ENCODE data around the gene RRAS2.
"Not testable (repeated sequence)": the region's sequence is repeated elsewhere in the genome, so short reads cannot be mapped to it uniquely, and the experiment has no call there.

RRAS2 gene

GRCh38 chr11:14259186-14259784, 99.7 kb downstream of the RRAS2 start:
- no peak for DNase-seq (ENCODE audit: low read depth, low spot score)

GRCh38 chr11:14258221-14258935, 100.6 kb downstream of the RRAS2 start:
- no peak for DNase-seq (ENCODE audit: low read depth, low spot score)

- DNase-seq (ENCODE audit: low read depth, low spot score): no peak
Observed at GRCh38 chr11:14255238-14255534, 103.8 kb downstream of the RRAS2 start.

GRCh38 chr11:14254533-14255237, 104.3 kb downstream of the RRAS2 start:
- no peak for DNase-seq (ENCODE audit: low read depth, low spot score)

GRCh38 chr11:14253840-14254239, 105.1 kb downstream of the RRAS2 start:
- DNase-seq (ENCODE audit: low read depth, low spot score): no peak

GRCh38 chr11:14253421-14253820, 105.6 kb downstream of the RRAS2 start:
- DNase-seq (ENCODE audit: low read depth, low spot score): no peak

GRCh38 chr11:14252501-14252900, 106.5 kb downstream of the RRAS2 start:
- not testable (repeated sequence) for DNase-seq (ENCODE audit: low read depth, low spot score)

- DNase-seq (ENCODE audit: low read depth, low spot score): no peak
Observed at GRCh38 chr11:14251754-14252153, 107.2 kb downstream of the RRAS2 start.

GRCh38 chr11:14249121-14249963, 109.6 kb downstream of the RRAS2 start:
- peak; percentile 33 for DNase-seq (ENCODE audit: low read depth, low spot score)

GRCh38 chr11:14248580-14248981, 110.4 kb downstream of the RRAS2 start:
- no peak for DNase-seq (ENCODE audit: low read depth, low spot score)

- no peak for DNase-seq (ENCODE audit: low read depth, low spot score)
Observed at GRCh38 chr11:14245444-14245843, 113.5 kb downstream of the RRAS2 start.

GRCh38 chr11:14244926-14245325, 114.1 kb downstream of the RRAS2 start:
- no peak for DNase-seq (ENCODE audit: low read depth, low spot score)

- no peak for DNase-seq (ENCODE audit: low read depth, low spot score)
Observed at GRCh38 chr11:14242733-14243132, 116.2 kb downstream of the RRAS2 start.

GRCh38 chr11:14242187-14242586, 116.8 kb downstream of the RRAS2 start:
- DNase-seq (ENCODE audit: low read depth, low spot score): no peak

GRCh38 chr11:14240951-14241350, 118.0 kb downstream of the RRAS2 start:
- no peak for DNase-seq (ENCODE audit: low read depth, low spot score)

- DNase-seq (ENCODE audit: low read depth, low spot score): no peak
Observed at GRCh38 chr11:14240221-14240620, 118.8 kb downstream of the RRAS2 start.

GRCh38 chr11:14237444-14237961, 121.5 kb downstream of the RRAS2 start:
- no peak for DNase-seq (ENCODE audit: low read depth, low spot score)

- no peak for DNase-seq (ENCODE audit: low read depth, low spot score)
Observed at GRCh38 chr11:14235701-14236100, 123.3 kb downstream of the RRAS2 start.

GRCh38 chr11:14234446-14234845, 124.5 kb downstream of the RRAS2 start:
- DNase-seq (ENCODE audit: low read depth, low spot score): no peak

GRCh38 chr11:14232652-14233051, 126.3 kb downstream of the RRAS2 start:
- DNase-seq (ENCODE audit: low read depth, low spot score): no peak

- DNase-seq (ENCODE audit: low read depth, low spot score): no peak
Observed at GRCh38 chr11:14230407-14230806, 128.6 kb downstream of the RRAS2 start.

- no peak for DNase-seq (ENCODE audit: low read depth, low spot score)
Observed at GRCh38 chr11:14229472-14229871, 129.5 kb downstream of the RRAS2 start.

Data from activated naive CD8-positive, alpha-beta T cell treated with anti-CD3 and anti-CD28 coated beads, Interleukin-2, amount 50 U/mL, for 16 hours (primary cell).